Stomach (tissue), 4 donors: ENCODE results near the gene HNRNPM.
"Not testable (repeated sequence)": the region's sequence is repeated elsewhere in the genome, so short reads cannot be mapped to it uniquely, and the experiment has no call there.

Experiments used
- CTCF ChIP-seq, 7 experiments: fragments of 450-650 bp in 4 of 7; fragments of 200-600 bp in 3 of 7; sonication (generic) in 3 of 7; IDR thresholded peaks; one replicate each; pipeline ENCODE4 v1.5.1; 2016 to 2019; ENCODE audit warnings: antibody characterized with exemption in 7 of 7, control low read depth in 2 of 7, mild to moderate bottlenecking in 1 of 7
- EP300 ChIP-seq: sonication (generic); formaldehyde crosslinking; IDR thresholded peaks from one replicate; pipeline ENCODE4 v1.6.1; 2017; ENCODE audit warnings: antibody characterized with exemption
- POLR2AphosphoS5 ChIP-seq, 3 donors: sonication (generic); formaldehyde crosslinking; IDR thresholded peaks; one replicate each; pipeline ENCODE4 v1.6.1; 2016; ENCODE audit warnings: antibody characterized with exemption in 3 of 3

- TF ChIP-seq CTCF (IDR thresholded peaks at IDR 0.05); POLR2AphosphoS5 (IDR thresholded peaks at IDR 0.05); EP300: not testable (repeated sequence)
Observed at GRCh38 chr19:8425331-8425730, 19.4 kb upstream of the HNRNPM start.
